IMR-90 (cell line): ENCODE measurements around the gene GYPE.
"Not testable (repeated sequence)": the region's sequence is repeated elsewhere in the genome, so short reads cannot be mapped to it uniquely, and the experiment has no call there.

Experiments
- CEBPB ChIP-seq: IDR thresholded peaks from 2 replicates; pipeline ENCODE4 v1.6.1; 2012; ENCODE audit warnings: low read depth, low read length, improper control_type of control experiment
- ELK1 ChIP-seq: fragments of 150-350 bp; IDR thresholded peaks from 2 replicates; pipeline ENCODE4 v1.6.1; 2016; ENCODE audit warnings: low read depth, mild to moderate bottlenecking, low read length, moderate library complexity, borderline replicate concordance
- FOS ChIP-seq: fragments of 150-350 bp; IDR thresholded peaks from 2 replicates; pipeline ENCODE4 v1.6.1; 2016; ENCODE audit warnings: low read depth, low read length
- MAFK ChIP-seq: IDR thresholded peaks from 2 replicates; pipeline ENCODE4 v1.6.1; 2012; ENCODE audit warnings: low read depth, low read length, improper control_type of control experiment
- MAZ ChIP-seq: IDR thresholded peaks from 2 replicates; pipeline ENCODE4 v1.6.1; 2012; ENCODE audit warnings: low read depth, mild to moderate bottlenecking, low read length, improper control_type of control experiment, moderate library complexity, borderline replicate concordance
- MXI1 ChIP-seq: IDR thresholded peaks from 2 replicates; pipeline ENCODE4 v1.6.1; 2012; ENCODE audit warnings: low read depth, mild to moderate bottlenecking, low read length, moderate library complexity, borderline replicate concordance
- POLR2A ChIP-seq: IDR thresholded peaks from 2 replicates; pipeline ENCODE4 v1.6.1; 2012; ENCODE audit warnings: mild to moderate bottlenecking, low read depth, low read length
- RAD21 ChIP-seq: IDR thresholded peaks from 2 replicates; pipeline ENCODE4 v1.6.1; 2012; ENCODE audit warnings: low read length, improper control_type of control experiment
- RCOR1 ChIP-seq: IDR thresholded peaks from 2 replicates; pipeline ENCODE4 v1.6.1; 2012; ENCODE audit warnings: mild to moderate bottlenecking, low read length, improper control_type of control experiment; ENCODE audit not compliant: insufficient replicate concordance
- TF ChIP-seq, protein P1 (sequence below): conservative IDR thresholded peaks from 2 replicates; pipeline ENCODE4 v1.5.1; 2012; ENCODE audit warnings: mild to moderate bottlenecking, low read depth, low read length, improper control_type of control experiment

GRCh38 chr4:143849296-143849695, 56.1 kb downstream of the GYPE start:
- TF ChIP-seq, protein P1, sequence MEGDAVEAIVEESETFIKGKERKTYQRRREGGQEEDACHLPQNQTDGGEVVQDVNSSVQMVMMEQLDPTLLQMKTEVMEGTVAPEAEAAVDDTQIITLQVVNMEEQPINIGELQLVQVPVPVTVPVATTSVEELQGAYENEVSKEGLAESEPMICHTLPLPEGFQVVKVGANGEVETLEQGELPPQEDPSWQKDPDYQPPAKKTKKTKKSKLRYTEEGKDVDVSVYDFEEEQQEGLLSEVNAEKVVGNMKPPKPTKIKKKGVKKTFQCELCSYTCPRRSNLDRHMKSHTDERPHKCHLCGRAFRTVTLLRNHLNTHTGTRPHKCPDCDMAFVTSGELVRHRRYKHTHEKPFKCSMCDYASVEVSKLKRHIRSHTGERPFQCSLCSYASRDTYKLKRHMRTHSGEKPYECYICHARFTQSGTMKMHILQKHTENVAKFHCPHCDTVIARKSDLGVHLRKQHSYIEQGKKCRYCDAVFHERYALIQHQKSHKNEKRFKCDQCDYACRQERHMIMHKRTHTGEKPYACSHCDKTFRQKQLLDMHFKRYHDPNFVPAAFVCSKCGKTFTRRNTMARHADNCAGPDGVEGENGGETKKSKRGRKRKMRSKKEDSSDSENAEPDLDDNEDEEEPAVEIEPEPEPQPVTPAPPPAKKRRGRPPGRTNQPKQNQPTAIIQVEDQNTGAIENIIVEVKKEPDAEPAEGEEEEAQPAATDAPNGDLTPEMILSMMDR = not testable (repeated sequence)
- TF ChIP-seq POLR2A, RCOR1, MXI1, MAFK, CEBPB, FOS, MAZ, ELK1, RAD21: not testable (repeated sequence)
